GM18499 (cell line): ENCODE results near the gene LRRC4.
A peak's percentile ranks its signal among the peaks of the same experiment; 100 is the strongest.

Experiments
- ATAC-seq: cut with Tn5 transposase; IDR thresholded peaks from one replicate; pipeline ENCODE4 v1.9.1; 2021; ENCODE audit warnings: moderate number of reproducible peaks; ENCODE audit not compliant: insufficient read depth, unreplicated experiment

LRRC4 gene

DNA sequence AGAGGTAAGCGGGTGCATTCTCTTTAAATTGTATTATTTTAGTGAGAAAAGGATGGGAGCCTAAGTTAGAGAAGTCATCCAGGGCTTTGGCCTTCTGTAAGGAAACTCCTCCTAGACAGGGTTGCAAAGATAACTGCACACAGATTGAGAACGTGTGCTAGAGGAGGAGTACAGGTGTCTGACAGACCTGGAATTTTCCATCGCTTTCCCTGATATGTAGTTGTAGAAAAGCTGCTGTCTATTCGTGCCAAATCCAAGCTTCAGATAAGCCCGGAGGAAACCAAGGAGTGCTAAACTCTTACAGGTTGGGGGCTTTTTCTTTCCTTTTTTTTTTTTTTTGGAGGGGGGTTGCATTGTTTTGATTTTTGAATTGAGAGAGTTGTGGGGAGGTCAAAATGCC, 23.1 kb downstream of the LRRC4 start:
- no peak for ATAC-seq

DNA sequence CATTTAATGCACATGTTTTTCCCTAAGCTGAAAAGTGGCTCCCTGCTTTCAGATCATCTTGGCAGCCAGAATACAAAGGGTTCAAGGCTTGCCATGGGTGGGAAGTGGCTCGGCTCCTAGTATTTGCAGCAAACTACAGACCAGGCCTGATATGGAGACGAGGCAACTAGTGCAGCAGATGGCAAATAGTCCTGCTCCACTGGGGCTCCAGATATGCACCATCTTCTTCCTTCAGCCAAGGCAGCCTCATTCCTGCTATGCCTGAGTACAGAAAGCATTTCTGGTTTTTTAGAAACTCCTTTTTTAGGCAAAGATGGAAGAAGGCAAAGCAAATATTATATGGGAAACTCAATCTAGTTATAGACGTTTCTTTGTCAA, 23.9 kb downstream of the LRRC4 start:
- ATAC-seq = no peak

DNA sequence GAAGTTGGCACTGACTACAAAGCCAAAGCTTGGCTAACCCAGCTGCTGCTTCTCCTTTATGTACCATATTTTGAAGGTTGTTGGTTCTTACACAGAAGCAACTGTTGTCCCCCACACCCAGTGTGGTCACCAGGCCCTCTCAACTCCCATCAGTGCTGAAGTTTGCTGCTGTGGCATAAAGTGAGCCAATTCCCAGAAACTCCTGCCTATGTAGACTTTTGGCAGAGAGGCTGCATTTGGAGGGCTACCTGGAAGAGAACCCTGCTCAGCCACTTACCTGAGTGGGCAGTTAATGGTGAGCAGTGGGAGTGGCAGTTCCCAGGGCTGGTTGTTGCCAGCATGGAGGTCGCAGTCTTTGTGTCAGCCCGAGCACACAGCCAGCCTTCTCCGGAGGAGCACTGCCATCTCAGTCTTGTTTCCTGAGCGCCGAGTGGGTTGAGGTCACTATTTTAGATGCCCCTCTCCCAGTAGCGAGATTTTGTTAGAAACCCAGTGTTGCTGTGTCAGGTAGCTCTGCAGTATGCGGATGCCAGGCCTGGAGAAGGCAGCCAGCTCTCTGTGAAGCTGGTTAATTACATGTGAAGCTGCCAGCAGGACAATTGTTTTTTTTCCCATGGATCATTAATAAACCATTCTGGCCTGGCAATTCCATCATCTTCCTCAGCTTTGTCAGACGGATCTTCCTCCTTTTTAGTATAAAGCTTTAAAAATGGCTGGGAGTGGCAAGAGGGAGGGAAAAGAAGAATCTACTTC, 24.5 kb downstream of the LRRC4 start:
- no peak for ATAC-seq

DNA sequence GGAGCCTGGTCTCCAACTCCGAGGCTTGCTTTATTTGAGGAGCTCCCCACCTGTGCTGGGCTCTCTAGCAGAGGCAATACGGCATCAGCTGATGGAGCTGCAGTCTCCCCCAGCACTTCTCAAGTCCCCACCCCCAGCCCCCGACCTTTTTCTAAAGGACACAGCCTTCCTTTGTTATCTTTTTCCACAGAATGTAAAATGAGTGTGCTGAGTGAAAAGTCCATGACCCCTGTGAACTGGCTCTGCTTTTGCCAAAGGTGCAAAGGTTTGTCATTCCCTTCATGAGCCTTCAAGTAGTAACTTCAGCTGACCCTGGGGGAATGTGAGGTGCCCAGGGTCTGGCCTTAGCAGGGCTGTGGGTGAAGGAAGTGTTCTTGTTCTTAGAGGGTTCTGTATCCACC, 25.5 kb downstream of the LRRC4 start:
- ATAC-seq = no peak

DNA sequence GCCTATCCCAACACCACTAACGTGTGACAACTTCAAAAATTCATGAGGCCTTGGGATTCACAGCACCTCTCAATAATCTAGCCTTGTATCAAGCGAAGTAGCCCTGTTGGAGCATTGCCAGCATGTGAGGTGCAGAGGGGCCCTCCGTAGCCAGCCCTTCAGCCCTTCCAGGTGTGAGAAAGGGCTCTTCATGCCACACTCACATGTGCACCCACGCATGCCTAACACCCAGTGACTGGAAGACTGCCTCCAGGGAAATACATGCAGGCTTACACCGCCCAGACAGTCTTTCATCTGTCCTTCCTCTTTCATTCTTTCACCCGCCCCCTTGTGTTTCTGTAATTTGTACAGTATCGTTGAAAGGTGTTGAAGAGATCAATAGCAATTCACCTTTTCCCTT, 26.1 kb downstream of the LRRC4 start:
- no peak for ATAC-seq

DNA sequence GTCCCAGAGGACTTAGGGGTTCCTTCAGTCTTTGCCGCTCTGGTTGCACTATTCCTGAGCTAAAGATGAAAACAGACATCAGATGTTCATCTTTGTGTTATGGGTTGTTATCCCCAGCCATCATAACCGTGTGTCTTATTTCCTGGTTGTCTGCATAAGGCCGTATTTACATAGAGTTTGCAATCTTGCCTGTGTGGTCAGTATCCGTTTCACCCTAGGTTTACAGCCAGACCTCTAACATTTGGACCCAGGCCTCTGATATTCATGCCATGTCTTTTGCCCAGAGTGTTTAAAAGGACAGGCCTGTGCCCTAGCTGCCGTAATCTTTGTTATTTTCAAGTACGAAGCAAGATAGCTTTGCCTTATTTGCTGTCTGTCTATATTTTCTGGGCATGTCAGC, 26.6 kb downstream of the LRRC4 start:
- no peak for ATAC-seq

DNA sequence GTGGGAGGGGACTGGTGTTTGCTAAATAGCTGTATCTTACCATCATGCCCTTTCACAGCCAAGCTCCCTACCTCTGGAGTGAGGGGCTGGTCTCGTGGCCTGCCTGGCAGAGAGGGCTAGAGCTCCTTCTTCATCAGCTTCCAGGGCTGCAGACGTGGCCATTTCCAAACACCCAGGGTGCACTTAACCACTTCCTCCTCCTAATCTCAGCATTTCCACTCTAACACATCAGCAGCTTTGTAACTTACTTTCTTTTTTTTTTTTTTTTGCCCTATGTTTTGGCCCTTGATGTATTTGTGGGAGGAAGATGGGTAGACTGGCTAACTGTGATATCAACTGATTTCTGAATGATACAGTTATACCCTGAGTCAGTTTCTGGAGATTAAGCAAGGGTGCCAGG, 27.4 kb downstream of the LRRC4 start:
- ATAC-seq = no peak

DNA sequence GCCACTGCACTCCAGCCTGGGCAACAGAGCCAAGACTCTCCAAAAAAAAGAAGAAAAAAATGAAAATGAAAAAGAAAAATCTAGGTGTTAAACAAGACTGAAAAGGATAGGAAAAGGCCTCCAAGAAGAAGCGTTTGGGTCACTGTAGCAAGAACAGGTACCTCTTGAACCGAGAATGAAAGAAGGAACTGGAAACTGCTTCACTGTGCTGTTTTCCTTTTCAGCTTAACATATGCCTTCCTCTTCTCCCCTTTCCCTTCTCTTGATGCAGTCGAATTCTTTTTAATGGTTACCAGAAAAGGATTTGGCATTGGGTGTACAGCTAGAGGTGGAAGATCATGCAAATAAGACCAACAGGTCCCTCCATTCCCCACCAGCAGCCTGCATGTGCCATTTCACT, 28.1 kb downstream of the LRRC4 start:
- no peak for ATAC-seq

DNA sequence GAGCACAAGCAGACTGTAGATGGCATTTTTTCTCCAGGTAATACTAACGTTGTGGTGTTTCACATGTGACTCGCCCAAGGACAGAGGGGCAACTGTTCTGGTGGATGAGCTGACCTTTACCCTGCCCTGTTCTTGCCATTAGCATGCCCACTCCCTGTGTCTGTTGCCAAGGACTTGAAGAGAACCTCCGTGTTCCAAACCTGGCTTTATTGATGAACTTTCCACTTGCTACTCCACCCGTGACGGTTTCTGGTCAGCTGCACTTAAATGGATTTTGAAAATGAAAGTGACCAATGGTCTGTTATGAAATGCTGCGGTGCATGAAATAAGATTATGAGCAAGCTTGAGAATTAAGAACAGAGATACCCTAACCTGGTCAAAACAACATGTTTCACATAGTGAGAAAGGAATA, 30.4 kb downstream of the LRRC4 start:
- peak; percentile 55 for ATAC-seq

DNA sequence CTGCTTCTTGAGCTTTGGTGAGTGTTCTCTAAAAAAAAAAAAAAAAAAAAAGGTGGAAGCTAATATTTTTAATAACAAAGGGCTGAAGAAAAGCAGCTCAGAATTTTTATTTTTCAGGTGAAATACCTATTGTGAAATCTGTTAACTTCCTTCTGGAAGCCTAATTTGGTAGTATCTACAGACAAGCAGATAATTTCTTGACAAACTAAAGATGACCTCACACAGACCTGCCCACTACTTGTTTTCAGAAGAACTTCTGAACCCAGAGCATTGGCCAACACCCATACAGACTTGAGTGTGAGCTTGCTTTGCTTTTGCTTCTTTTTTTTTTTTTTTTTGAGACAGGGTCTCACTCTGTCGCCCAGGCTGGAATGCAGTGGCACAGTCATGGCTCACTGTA, 31.2 kb downstream of the LRRC4 start:
- ATAC-seq = no peak

DNA sequence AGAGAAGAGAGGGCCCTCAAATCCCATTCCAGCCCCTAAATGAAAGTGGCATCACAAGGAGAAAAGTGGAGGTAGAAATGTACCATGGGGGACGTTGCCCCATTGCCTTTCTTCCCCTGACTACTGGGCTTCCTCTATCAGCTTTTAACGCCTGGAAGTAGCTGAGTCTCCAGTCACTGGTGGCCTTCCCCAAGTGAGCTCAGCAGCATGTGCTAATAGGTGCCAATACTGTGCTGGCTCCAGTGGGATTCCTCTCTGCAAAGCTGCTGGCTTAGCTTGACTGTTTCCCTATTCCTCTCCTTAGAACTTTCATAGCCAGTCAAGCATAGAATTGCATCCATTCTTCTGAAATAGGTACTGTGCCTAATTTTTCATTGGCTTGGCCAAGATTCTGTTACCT, 32.6 kb downstream of the LRRC4 start:
- ATAC-seq = no peak

DNA sequence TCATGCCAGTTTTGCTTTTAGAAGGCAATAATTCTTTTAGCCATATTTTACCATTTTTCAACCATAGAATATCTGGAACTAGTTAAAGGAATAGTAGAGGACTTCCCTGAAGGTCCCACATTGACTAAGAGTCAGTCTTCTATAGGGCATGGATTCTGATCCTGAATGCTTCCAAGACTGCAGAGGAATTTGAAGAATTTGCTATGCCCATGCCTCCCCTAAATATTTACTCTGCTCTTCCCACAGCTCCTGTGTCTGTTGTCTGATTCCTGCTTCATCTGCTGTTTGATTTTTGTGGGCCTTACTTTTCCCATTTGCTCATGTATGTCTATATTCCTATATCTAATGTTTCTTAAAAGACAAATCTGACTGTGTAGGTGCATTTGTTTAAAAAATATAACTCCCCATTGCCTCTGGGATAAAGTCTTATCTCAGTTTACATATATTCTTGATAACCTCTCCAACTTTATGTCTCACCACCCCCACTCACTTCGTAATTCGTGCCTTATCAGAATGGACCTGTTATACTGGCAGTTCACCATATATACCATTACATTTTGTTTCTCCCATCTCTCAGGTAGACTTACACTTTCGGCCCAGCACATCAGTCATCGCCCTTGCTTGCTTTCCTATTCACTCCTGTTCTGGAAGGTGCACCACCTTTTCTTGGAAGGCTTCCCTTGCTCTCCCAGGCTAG, 33.9 kb downstream of the LRRC4 start:
- ATAC-seq = no peak

DNA sequence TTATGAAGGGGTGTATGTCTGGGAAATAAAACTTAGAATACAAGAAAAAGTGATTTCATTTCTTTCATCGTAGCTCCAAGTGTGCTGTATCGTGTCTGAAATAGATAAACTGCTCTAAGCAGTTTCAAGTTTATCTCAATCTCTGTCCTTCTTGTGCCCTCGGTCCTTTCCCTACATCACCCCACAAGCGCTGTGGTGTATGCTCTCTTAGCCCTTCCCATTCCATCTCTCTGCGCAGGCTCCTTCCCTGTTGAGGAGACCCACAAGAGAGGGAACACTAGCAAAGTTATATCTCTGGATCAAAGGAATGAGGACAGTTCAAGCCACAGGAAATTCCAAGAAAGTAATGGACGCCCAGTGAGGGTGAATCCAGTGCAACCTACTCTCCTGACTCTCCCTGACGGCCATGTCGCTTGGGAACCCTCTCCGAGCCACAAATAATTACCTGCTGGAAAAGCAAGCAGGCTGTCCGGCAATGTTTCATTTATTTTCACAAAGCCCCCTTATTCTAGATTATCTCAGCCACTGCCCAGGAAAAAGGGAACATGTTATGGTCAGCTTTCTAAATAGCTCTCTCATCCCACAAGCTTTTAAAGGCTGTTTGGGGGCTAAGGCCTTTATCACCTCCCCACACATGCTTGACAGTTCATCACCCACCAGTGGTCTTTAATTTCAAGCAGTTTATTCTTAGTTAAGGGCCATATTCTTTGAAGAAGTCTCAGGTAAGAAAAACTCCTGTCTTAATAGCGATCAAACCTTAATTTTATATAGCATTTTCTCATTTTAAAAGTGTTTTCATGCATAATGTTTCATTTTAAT, 34.8 kb downstream of the LRRC4 start:
- no peak for ATAC-seq

DNA sequence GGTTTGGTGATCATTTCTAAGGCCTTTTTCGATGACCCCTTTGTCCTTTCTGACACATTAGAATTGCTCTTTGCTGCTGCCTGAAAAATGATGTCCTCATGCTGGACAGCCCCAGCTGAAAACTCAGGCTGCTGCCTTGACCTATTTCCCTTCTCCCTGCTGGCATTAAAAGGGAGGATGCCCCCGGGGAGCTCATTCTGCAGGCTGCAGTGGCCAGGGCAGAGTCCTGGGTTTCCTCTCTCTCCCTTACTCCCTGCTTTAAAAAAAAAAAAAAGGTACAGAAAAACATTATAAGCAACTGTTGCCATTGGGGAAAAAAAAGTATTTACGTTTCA, 35.4 kb downstream of the LRRC4 start:
- ATAC-seq = no peak

DNA sequence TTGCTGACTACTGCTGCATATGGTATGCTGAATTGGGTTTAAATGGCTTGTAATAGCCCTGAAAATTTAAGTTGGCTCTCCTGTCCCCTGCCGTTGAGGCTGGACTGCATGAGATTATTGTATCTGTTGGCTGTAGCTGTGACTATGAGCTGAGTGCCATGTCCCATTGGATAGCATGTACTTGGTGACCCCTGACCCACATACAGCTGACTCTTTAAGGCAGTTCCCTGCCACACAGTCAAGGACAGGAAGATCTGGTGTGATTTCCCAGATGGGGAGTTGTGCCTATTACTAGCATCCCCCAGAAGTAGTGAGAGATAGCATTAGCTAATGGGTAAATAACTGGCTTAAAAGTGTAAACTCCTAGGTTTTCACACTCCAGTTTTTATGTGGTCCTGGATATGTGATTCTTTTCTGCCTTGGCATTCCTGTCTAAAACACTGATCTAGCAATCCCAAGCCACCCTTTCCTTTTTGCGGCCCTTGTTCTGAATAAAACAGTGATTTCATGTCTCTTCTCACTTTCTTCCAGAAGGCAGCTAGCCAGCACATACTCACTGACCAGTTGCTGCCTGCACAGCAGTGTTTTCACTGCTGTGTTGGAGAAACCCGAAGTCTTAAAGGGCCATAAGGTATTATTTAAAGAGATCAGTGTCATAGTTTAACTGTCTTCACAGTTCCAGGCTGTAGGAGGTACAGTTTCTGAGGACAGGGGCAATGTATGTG, 35.9 kb downstream of the LRRC4 start:
- no peak for ATAC-seq

DNA sequence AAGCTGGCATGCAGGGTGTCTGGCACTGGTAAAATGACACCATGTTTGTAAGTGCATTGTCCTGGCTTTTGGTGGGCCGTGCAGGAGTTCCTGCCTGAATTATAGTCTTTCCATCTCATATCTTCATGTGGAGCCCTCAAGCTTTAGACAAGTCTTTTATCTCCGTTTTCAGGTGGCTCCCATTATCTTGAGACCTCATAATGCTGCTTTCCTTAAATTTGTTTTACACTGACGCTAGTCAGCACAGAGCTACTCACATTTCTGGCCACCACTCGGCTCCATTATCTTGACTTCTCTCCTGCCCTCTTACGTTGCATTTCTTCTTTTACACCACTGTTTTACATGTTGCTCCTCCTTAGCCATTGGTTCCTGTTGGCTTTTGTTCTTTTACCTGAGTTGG, 37.2 kb downstream of the LRRC4 start:
- ATAC-seq = no peak

DNA sequence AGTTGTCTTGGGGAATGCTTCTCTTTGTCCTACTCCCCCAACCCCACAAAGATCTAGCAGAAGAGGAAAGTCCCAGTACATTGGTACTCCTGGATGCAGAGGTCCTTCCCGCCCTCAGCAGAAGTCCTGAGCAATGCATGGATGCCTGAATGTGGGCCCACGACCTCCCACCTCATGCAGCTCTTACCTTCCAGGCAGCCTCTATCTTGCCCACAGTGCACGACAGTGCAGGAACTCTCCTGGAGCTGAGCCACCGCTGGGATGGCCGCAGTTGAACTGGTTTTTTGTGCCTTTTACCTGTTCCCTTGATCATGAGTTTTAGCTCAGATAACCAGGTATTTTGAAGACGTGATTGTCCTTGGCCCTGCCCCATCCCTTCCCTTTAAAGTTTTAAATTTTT, 37.9 kb downstream of the LRRC4 start:
- no peak for ATAC-seq

DNA sequence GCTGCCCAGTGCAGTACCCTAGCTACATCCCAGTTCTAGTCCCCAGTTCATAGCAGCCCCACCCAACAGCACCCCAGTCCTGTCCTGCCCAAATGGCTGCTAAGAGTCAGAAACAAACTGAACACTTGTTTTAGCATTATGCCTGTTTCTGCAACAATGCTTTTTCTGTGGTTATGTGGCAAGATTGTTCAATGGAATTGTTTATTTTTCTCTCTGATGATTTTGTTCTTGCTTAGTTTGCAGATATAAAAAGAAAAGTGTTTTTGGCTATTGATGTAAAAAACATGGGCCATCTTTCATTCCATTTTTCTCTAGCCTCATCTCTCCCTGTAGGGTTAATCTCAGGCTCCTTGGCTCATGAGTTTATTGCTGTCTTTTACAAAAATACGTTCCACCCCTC, 42.5 kb downstream of the LRRC4 start:
- ATAC-seq = no peak

DNA sequence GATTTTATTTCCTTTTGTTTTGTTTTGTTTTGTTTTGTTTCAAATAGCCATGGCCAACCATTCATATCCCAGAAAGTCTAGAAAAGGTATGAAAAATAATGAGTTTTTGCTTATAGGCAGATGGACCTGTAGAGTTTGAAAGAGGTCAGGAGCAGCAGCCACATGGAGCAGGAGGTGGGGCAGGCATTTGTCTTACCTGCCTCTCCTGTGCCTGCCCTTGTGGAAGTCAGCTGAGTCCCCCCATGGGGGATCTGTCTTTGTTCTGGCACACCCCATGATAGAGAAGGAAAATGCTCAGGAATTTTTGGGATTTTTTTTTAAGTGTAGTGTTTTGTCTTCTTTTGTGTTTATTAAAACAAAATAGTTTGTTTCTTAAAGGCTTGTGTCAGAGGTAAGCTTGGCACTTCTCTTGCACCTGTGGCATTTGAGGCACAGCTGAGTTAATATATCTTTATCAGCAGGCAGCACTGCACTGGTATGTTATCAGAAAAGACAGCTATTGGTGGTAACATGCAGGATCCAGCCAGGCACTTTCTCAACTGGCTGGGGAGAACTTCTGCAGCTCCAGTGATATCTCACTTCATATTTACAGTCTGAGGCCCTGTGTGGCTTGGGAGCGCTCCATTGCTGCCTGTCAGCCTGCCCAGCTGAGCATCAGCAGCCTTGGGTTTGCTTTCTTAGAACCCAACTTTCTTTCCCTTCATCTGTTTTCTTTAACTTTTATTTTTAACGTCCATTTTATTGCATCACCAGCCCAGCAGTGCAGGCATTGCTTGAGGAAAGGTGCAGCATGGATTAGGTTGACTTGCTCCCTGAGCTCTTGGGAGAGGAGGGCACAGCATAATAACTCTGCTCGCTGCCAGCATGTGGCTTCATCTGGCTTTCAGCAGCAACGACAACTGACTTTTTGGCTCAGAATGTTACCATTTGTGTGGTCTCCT, 44.4 kb downstream of the LRRC4 start:
- ATAC-seq = no peak

DNA sequence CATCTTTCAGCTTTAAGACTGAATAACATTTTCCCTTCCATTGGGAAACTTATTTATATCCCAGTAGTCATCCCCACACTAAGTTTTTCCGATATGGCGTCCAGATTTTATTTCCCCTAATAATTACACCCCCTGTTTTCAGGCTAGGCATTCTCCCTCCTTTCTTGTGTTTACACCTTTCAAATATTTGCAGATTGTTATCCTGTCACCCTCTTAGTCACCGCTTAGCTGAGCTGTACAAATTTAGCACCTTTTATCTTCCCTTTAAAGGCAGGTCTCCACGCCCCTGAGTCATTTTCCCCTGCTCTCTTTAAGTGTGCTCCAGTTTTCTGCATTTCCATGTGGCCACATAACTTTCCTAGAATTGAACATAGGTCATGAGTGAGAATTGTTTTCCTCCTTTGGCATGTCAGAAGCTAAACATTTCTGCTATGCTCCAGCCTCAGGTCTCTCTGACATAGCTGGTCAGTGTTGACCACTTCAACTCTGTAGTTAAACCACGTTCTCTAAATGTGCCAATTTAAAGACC, 47.4 kb downstream of the LRRC4 start:
- ATAC-seq = no peak
